Head of caudate nucleus (tissue), 42 donors: Measurements from ENCODE around the gene PPP2R5A.
"Not testable (repeated sequence)": the region's sequence is repeated elsewhere in the genome, so short reads cannot be mapped to it uniquely, and the experiment has no call there.

Experiments
- DNase-seq, 42 donors: peaks; one replicate each; pipeline versions ENCODE4 v3.0.0 to v3.0.0-alpha.2; 2020 to 2021; ENCODE audit warnings: mixed read lengths in 7 of 42
- intact Hi-C: fragments of 100-400 bp; cut with DNase I; formaldehyde crosslinking; loops from one replicate; pipeline ENCODE4 v1.15.0; 2022

PPP2R5A gene

DNA sequence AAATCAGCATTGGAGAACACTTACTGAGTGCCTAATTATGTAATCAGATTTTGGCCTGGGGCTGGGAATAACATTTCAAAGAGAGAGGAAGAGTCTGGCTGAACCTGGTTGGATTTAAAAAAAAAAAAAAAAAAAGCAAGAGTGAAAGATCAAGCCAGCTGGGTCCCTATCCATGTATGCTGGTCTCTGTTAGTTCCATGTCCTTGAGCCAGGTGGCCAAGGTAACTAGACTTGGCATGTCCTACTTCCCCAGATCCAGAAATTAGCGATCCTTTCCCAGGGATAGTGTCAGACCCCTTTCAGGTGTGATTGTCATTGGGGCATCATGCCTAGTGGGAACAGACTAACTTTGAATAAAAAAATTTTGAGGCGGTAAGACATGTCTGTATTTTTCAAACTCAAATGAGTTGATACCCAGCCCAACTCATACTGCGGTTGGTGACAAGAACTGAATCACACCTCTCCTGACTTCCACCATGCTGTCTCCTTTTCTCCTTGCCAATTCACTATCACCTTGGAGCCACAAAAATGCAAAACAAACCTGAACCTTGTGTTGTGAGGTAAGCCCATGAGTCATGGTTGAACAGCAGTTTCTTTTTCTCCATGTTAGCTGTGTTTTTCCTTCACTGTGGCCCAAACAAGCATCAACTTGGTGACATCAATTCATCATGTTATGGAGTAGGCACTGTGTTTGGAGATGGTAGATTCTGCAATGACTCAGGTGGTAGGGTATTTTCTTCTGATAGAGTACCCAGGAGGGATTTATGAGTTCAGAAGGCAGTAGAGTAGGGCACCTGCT, 24.5 kb upstream of the PPP2R5A start:
- intact Hi-C loops, result no loop called here

DNA sequence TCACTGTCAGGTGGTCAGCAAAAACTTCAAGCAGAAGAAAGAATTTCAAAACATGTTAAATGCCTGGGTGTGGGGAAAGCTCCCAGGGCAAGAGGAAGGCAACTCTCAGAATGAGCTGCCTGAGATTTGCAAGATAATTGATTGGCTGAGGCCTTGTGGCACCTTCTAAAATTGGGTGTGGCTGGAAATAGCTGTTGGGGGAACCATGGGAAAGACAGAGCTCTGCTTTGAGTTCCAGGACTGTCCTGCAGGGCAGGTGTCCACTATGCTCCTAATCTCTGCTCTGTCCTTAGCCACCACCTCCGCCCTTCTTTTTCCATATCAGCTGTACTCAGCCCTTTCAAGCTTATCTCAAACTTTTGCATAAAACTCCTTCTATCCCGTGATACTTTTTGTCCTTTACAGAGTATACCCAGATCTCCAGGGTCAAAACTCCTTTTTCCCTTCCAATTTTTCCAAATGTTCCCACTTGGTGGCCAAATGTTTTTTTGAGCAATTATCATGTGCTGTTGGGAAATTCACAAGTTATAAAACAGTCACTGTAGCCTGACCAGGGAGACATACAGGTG, 23.8 kb upstream of the PPP2R5A start:
- no peak for DNase-seq

More for the DNA sequence above, 24.5 kb upstream of the PPP2R5A start:
- no peak for DNase-seq

DNA sequence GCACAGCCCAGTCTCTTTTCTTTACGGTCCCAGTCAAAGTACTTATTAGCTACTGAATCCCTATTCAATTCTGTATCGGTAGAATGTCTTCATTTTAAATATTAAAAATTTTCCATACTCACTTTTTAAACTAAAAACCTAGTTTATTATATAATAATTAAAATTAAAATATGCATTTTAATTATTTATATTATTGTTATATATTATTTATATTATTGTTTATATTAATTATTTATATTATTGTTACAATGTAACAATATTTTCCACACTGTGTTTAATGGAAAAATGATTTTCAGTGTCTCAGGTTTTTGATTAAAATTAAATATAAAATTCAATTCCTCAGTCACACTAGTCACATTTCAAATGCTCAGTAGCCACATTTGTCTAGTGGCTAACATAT, 18.2 kb upstream of the PPP2R5A start:
- intact Hi-C loops, result no loop called here
- DNase-seq, result no peak

More for the DNA sequence above, 23.8 kb upstream of the PPP2R5A start:
- intact Hi-C loops, result no loop called here

DNA sequence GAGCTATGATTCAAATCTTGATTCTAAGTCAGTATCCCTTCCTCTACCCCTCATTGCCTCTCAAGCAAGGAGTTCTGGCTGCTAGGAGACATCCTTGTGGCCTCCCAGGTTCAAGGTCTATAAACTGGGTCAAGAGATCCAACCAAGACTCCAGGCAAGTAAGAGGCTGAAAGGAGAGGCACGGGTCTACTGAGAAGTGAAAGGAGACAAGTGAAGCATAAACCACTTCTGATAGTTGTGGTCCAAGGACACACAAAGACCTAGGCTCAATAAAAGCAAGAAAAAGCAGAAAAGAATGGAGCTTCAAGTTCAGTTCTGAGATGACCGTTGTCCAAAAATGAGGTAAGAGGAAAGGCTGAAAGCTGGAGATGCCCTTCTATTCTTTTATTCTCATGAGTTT, 17.8 kb upstream of the PPP2R5A start:
- intact Hi-C loops, result no loop called here
- DNase-seq, result no peak

DNA sequence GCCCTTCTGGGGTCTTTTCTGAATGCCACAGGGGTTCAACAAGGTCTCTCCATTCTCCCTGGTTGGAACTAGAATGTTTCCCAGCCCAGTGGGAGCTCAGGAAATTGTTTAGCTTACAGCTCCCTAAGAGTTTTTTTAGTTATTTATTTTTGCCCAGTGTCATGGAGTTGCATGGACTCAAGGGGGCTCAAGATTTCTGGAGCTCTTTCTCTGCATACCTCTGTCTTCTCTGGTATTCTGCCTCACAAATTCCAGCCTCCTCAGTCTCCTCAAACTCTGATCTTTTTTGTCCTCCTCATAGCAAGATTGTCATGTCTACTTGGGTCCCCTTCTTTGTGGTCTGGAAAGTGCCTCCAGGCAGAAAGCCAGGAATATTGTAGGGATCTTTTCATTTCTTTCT, 15.9 kb upstream of the PPP2R5A start:
- intact Hi-C loops, result no loop called here
- no peak for DNase-seq

DNA sequence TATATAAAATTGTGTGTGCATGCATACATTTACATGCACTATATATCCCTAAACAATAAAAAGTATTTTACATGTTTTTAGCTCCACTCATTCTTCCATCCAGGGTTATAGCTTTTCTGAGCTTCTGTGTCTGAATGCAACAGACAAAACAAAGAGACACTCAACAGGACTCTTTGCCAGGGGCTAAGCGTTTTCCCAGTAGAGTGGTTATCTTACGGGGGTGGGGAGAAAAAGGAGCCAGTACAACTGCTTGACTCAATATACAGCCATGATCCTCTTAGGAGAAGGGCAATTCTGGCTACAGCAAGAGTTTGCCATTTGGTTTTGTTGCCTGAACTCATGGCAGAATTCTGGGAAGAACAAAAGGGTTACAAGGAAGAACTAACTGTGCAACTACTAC, 14.6 kb upstream of the PPP2R5A start:
- intact Hi-C loops, result no loop called here
- DNase-seq, result no peak

DNA sequence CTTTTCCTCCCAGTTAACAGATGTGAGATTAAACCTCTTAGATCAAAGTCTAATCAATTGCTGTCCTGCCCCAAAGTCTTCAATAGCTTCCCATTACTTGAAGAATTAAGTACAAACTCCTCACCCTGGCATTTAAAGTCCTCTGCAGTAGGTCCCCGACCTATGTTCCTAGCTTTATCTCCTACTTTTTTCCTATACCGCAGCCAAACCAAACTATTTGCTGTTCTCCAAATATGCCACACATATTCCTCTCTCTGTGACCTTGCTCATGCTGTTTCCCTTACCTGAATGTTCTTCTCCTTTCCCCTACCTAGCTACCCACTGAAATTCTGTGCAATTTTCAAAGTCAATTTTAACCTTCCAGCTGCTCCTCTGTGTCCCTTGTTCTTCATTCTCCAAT, 14.0 kb upstream of the PPP2R5A start:
- intact Hi-C loops, result no loop called here
- DNase-seq, result no peak

DNA sequence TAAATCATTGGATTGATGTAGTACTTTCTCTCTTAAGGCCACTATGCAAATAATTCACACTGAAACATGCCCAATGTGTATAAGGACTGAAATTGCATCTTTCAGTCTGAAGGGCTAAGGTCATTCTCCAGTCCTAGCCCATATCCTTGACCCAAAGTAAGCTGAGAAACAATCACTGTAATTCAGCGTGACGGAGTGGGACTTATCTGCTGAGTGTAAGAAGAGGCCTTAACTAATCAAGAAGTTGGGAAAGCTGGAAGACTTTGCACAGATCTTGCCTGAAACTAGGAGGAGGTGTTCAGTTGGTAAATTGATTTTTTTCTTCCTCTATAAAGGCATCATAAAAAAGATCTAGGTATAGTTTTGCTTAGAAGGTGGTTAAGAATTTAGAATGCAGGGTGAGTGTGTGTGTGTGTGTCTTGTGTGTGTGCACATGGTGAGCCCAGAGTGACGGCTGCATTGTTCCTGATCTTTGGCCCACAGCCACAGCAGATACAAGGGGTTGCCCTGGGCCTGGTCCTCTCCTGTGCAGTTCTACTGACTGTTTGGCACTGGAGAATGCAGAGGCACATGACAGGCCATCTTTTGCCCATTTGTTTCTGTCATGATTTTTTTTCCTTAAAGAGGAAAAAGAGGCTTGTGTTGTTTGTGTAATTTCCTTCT, 13.3 kb upstream of the PPP2R5A start:
- intact Hi-C loops, result no loop called here

DNA sequence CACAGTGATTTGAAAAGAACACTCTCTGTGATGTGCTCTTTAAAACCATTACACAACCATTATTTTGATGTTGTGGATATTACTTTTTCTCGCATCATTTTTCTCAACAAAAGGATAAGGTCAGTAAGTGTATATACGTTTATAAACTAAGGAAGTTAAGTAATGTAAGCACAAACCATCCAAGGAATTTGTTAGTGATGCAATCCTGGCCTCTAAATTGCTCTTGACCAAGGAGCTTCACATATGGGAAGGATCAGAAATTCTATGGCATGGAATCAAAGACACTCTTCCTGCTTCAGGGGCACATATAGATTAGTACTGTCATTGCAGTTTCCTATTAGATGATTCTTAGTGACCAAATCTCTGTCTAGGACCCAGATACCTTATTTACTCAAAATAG, 3.6 kb upstream of the PPP2R5A start:
- intact Hi-C loops, result loop anchor here (10.0 kb wide), 2 partner anchors 173 to 323 kb away; partner anchors contain the start of gene ATF3

More for the DNA sequence above, 13.3 kb upstream of the PPP2R5A start:
- DNase-seq, result no peak

DNA sequence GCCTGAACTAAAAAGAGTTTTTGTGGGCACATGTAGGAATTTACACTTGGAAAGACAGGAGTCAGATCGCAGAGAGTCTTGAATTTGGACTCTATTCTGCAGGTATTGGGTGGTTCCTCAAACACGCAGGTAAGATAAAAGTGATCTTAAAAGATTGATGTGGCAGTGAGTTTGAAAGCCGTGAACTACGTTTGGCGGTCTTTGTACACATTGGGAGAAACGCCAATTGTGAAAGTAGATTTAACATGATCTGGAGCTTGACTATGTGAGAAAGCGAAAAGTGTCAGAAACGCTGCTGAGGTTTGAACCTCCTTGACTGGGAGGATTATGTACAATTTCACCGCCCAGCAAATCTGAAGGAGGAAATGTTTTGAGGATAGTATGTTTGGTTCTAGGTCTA, 1.5 kb upstream of the PPP2R5A start:
- no peak for DNase-seq
- intact Hi-C loops, result loop anchor here (10.0 kb wide), 2 partner anchors 171 to 321 kb away; partner anchors contain the start of gene ATF3

More for the DNA sequence above, 3.6 kb upstream of the PPP2R5A start:
- no peak for DNase-seq

DNA sequence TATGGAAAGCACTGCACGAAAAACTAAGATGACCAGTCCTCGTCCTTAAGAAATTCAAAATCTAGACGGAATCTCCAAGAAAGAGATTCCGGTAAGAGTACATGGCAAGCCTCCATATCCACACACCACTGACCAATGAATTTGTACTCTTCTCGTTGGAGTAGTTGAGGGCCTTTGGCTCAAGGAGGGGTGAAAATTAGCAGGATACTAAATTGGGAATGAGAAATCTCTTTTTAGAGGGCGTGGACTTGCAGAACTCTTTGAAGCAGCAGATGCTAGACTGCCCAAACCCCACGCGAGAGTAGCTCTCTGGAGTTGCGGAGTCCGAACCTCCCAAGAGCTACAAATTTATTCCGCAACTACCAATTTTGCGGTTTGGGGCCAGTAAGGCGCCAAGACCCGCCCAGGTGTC, 872 bp upstream of the PPP2R5A start:
- no peak for DNase-seq
- intact Hi-C loops, result loop anchor here (10.0 kb wide), 2 partner anchors 170 to 320 kb away; partner anchors contain the start of gene ATF3

DNA sequence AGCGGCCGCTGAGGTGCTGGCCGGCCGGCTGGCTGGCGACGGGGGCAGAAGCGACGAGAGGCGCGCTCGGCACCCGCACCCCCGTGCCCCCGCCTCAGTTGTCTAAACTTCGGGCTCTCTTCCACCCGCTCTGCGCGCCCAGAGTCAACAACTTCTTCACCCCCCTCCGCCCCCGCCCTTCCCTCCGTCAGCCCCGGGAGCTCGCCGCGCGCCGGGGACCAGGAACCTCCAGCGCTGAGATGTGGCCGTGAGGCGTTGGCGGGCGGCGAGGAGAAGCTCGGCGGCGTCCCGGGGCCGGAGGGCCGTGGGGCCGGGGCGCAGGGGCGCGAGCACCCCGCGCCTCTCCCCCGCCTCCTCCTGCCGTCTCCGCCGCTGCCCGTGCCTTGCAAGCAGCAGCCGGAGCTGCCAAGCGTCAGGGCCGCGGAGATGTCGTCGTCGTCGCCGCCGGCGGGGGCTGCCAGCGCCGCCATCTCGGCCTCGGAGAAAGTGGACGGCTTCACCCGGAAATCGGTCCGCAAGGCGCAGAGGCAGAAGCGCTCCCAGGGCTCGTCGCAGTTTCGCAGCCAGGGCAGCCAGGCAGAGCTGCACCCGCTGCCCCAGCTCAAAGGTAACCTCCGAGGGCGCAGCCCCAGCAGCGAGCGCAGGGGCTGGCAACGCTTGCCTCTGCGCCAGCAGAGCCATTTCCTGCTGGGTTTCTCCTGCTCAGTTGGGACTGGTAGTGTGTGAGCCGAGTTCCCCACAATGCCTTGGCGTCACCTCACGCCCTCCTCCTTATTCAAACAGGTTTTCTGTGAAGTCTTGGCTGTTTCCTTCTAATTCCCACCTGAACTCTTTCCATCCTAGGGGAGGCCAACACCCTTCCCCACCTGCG, 710 bp downstream of the PPP2R5A start:
- peak in 41 of 42 donors; percentile 45 to 84 (median 67) for DNase-seq
- intact Hi-C loops, result loop anchor here (5.0 to 10.0 kb wide), 3 partner anchors 169 to 319 kb away; partner anchors contain the start of gene ATF3

DNA sequence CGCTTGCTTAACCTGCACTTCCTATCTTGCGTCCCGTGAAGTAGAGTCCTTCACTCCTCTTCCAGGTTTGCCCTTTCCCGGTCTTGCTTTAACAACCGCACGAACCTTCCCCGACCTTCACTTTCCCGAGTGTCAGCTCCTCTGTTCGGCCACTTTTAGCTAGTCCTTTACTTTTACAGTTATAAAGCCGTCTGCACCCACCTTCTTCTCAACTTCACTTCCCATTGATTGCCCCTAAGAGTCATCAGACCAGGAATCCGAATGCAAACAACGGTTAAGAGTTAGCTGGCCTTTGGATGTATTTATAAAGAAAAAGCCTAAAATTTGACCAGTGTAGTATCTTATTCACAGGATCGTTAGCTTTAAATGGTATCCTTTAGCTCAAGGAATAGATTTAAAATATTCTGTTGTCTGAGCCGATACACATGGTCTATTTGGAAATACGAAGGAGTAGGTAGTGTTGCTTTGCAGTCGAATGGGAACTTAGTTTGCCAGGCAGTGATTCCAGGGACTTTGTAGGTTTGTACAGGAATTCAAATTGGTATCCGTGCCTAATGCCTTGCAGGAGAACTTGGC, 1.4 kb downstream of the PPP2R5A start:
- DNase-seq, result peak in 8 of 42 donors; percentile 19 to 33 (median 25)

DNA sequence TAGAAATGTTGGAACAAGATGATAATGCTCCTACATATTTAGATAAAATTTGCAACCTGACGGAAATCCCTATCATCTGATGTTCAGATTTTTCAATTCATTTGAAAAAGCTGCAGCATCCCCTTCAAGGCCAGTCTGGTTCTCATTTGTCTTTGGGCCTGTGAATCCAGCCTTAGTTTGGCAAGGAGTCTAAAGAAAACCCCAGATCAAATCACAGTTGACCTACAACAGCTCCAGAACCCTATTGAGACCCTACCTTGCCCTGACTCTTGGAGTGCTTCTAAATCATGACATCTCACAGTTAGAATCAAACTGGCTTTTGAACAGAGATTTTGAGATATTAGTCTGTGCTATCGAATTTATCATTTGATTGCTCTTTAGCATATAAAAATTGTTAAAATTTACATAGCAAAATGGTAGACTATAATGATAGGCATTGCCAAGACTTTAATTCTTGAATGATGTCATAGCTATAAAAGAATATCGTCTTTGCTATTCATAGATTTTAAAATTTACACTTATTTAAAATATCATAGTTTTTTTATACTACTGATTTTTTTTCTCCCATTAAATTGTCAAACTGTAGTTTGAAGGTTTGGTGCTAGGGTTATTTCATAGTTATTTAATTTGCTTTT, 2.2 kb downstream of the PPP2R5A start:
- intact Hi-C loops, result loop anchor here (5.0 to 10.0 kb wide), 3 partner anchors 167 to 317 kb away; partner anchors contain the start of gene ATF3
- DNase-seq, result peak in 1 of 42 donors; percentile 16

More for the DNA sequence above, 1.4 kb downstream of the PPP2R5A start:
- intact Hi-C loops, result loop anchor here (5.0 to 10.0 kb wide), 3 partner anchors 168 to 318 kb away; partner anchors contain the start of gene ATF3

DNA sequence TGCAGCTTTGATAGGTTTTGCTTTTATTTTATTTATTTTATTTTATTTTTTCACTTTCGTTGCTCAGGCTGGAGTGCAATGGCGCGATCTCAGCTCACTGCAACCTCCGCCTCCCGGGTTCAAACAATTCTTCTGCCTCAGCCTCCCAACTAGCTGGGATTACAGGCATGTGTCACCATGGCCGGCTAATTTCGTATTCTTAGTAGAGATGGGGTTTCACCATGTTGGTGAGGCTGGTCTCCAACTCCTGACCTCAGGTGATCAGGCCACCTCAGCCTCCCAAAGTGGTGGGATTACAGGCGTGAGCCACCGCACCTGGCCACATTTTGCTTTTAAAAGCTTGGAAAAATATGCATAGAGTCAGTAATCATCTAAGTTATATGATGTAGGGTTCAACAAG, 2.8 kb downstream of the PPP2R5A start:
- intact Hi-C loops, result loop anchor here (5.0 to 10.0 kb wide), 3 partner anchors 167 to 317 kb away; partner anchors contain the start of gene ATF3
- DNase-seq, result not testable (repeated sequence)

DNA sequence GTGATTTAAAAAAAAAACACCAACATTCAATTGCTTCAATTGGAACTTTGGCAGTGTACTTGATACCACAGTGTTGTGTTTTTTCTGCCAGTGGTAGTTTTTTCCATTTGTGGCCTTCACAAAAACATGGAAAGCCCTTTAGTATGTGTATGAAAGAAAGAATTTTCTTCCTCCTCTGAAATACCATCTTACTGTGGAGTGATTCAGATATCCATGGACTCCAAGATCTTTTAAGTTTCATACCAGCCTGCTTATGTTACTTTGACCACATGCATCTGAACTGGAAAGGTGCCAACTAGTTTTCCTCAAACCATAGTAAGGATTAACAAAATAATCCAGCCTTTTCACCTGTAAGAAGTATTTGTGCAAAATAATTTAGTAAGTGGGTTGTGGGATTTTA, 3.4 kb downstream of the PPP2R5A start:
- intact Hi-C loops, result loop anchor here (5.0 to 10.0 kb wide), 3 partner anchors 166 to 316 kb away; partner anchors contain the start of gene ATF3
- no peak for DNase-seq

DNA sequence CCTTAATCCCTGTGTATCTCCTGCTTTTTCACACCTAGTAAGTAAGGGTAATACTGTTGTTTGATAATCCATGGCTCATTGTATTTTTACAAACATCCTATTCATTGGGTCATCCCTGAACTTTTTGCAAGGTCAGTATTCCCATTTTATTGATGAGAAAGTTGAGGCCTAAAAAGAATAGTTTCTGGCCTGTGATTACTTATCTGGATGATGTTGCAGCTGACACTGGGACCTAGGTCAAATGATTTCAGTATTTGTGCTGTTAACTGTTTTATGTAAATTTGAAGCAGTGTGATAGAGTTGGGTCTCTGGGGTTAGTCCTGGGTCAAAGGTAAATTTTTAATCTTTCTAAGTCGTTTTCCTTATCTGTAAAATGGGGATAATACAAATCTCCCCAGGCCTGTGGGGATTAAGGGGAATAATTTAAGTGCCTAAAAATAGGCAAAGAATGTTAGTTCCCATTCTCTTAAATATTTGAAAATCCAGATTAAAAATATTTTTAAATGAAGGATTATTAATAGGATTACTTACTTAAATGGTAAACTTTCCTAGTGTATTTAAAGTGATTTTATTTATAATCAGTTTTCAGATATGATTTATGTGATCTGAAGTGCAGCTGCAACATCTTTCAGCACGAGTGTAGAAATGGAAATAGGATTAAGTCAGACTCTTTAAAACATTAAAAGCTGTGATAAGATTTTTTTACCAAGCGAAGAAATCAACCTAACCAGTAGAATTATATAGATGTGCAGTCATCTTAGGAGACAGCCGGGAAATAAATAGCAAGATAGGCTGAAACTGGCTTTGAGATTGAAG, 4.3 kb downstream of the PPP2R5A start:
- intact Hi-C loops, result loop anchor here (5.0 to 10.0 kb wide), 3 partner anchors 165 to 315 kb away; partner anchors contain the start of gene ATF3
- no peak for DNase-seq
